Putamen (tissue), 1 donor: ENCODE data around the gene BMPR1B.

Experiments used
- DNase-seq: peaks from one replicate; pipeline ENCODE4 v3.0.0-alpha.2; 2016; ENCODE audit warnings: low spot score

BMPR1B gene

DNA sequence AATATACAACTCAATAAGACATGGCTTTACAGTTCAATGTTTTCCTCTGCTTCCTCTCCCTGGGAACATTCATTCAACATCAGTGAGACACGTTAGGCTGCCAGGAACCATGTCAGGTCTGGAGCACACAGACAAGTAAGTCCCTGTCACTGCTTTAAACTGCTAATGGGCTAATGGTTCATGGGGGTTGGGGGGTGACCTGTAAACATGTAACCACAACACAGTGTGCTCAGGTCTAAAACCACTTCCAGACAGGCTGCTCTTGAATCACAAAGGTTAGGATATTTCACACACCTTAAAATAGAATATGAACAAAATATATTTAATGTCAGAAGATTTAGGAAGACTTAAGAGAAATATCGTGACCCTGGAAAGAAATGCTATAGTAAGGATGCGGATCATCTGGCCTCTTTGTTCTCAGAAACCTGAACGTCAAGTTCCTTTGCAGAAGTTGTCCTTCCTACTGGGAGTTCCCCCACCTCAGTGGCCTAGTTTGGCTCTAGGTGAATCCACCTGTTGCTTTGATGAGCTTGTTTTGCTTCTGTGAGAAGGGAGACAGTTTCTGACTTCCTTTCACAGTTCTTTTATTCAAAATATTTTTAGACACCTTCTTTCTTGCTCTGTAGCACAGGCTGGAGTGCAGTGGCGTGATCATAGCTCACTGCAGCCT, 431.1 kb downstream of the BMPR1B start:
- DNase-seq = no peak

GRCh38 chr4:95190751-95191436, 433.1 kb downstream of the BMPR1B start:
- no peak for DNase-seq

DNA sequence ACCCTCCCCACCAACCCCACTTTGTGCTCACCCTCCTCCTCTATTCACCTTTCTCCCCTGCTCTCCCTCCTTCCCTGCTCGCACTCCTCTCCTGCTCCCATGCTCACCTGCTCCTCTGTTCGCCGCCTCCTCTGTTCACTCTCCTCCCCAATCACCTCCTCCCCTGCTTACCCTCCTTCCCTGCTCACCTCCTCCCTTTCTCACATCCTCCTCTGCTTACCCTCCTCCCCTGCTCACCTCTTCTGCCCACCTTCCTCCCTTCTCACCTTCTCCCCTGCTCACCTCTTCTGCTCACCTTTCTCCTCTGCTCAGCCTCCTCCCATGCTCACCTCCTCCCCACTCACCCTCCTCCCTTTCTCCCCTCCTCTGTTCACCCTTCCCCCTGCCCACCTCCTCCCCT, 433.8 kb downstream of the BMPR1B start:
- no peak for DNase-seq

- DNase-seq = no peak
Observed at GRCh38 chr4:95193391-95194224, 435.9 kb downstream of the BMPR1B start.

GRCh38 chr4:95197353-95197752, 439.6 kb downstream of the BMPR1B start:
- DNase-seq = no peak

GRCh38 chr4:95198961-95199360, 441.2 kb downstream of the BMPR1B start:
- no peak for DNase-seq

DNA sequence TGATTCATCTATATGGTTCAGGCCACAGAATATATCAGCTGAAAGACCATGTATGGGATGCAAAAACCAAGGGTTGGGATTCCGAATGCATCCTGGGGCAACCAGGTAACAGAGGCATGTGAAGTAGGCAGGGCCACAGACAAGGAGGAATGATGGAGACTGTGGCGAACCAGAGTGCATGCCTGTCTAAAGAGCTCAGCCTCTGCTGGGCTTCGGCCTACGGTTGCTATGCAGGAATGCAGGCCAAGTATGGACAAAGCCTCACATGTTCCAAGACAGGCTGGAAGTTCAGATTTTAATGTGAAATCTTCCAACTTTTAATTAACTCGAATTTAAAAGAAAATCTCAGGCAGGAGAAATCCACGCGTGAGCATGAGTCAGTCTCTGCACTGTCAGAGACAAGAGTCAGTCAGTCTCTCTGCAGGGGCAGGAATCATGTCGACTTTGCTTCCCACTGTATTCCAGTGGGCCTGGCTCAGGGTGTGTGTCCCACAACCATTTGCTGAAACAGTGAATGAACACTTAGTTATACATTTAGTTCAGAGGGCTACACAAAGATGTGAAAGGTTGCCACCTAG, 446.6 kb downstream of the BMPR1B start:
- DNase-seq = no peak

- no peak for DNase-seq
Observed at GRCh38 chr4:95204873-95205272, 447.1 kb downstream of the BMPR1B start.
